Measurements from ENCODE around the gene TMEM170B. TPM values are rescaled to one million over a fixed set of nuclear protein-coding genes. Genes with fewer than 3 reads are reported as not detected.

The TMEM170B gene
- total and polyA plus RNA-seq, 2 of the 8 experiments (the other 6 are each of a cell fraction or from before 2014, with no cell fraction given) = 0.80 to 4.3 TPM

- H3K9me3 ChIP-seq (ENCODE audit: insufficient read depth in 2 of 2, low read depth in 1 of 2, low read length in 1 of 2) = peaks cover 0 to 4% of the 10 kb centered on the region in 2 experiments; a peak in 2 of 4 replicates
- no peak overlapping the region for H4K8ac ChIP-seq (ENCODE audit: extremely low read depth, insufficient read depth, low read length)
- no peak overlapping the region for H3K4me3 ChIP-seq (ENCODE audit: extremely low read depth in 1 of 4, insufficient read depth in 2 of 4, low read depth in 3 of 4, low read length in 4 of 4)
- no peaks in the 10 kb centered on the region for H3K79me1 ChIP-seq (ENCODE audit: low read depth, low read length)
- no peak overlapping the region for H3K18ac ChIP-seq (ENCODE audit: extremely low read depth, low read length)
- POLR2A ChIA-PET (ENCODE audit: partially characterized antibody) = no interaction called here
- H3K14ac ChIP-seq (ENCODE audit: insufficient read length) = no peak overlapping the region
- H2BK12ac ChIP-seq (ENCODE audit: low read depth, low read length) = no peak overlapping the region
- H3K9ac ChIP-seq (replicated peaks in 1 of 4; ENCODE audit: extremely low read depth in 1 of 4, low read depth in 3 of 4, low read length in 3 of 4) = no peak overlapping the region
- H4K91ac ChIP-seq (replicated peaks; ENCODE audit: insufficient read length, low read length) = no peak overlapping the region
- no peak overlapping the region for H3K4ac ChIP-seq (replicated peaks; ENCODE audit: insufficient read length, low read depth, low read length)
- no peak overlapping the region for H2AK5ac ChIP-seq (ENCODE audit: low read depth, low read length)
- TF ChIP-seq SAP30 (IDR thresholded peaks at IDR 0.05; ENCODE audit: insufficient read depth, insufficient replicate concordance, low read length) (no peak), ZNF274 (IDR thresholded peaks at IDR 0.05; ENCODE audit: borderline replicate concordance, extremely low read depth, low read length) (no peak), SP4 (IDR thresholded peaks at IDR 0.05; ENCODE audit: low read length) (no peak), BRCA1 (IDR thresholded peaks at IDR 0.05; ENCODE audit: low read depth, low read length) (no peak), GTF2F1 (IDR thresholded peaks at IDR 0.05; ENCODE audit: borderline replicate concordance, low read depth, low read length) (no peak), USF2 (IDR thresholded peaks at IDR 0.05; ENCODE audit: low read length) (no peak), RFX5 (IDR thresholded peaks at IDR 0.05; ENCODE audit: borderline replicate concordance, low read depth, low read length) (no peak)
- H2BK20ac ChIP-seq (ENCODE audit: low read length) = no peak overlapping the region
- no peak overlapping the region for H2BK5ac ChIP-seq (ENCODE audit: low read depth, low read length)
- peak; percentile 72 for FAIRE-seq
- H2AFZ ChIP-seq (ENCODE audit: low read length) = peak overlapping the region; percentile 62; the same call in 1 of the 2 replicates
- CTCF ChIA-PET (ENCODE audit: partially characterized antibody) = interaction anchor here (0.9 to 4.1 kb wide), 10 partner anchors 10 to 738 kb away, joined by 3 to 25 read pairs (median 5); partner anchors contain the start of gene EDN1
- no peak overlapping the region for H2BK15ac ChIP-seq (ENCODE audit: low read length)
- H4K20me1 ChIP-seq (replicated peaks in 1 of 2; ENCODE audit: control insufficient read depth in 1 of 2, insufficient read depth in 2 of 2, low read length in 2 of 2) = no peaks in the 10 kb centered on the region
- no peaks in the 10 kb centered on the region for H3K23me2 ChIP-seq (ENCODE audit: low read depth, low read length)
- peaks cover 0 to 7% (median 2%) of the 10 kb centered on the region in 4 experiments; a peak in 3 of 7 replicates for H3K4me1 ChIP-seq (replicated peaks in 1 of 4; ENCODE audit: control insufficient read depth in 3 of 4, insufficient read depth in 4 of 4, low read length in 3 of 4)
- H3K23ac ChIP-seq (ENCODE audit: insufficient read length) = no peak overlapping the region
- no peak overlapping the region for H3K27ac ChIP-seq (ENCODE audit: low read depth, low read length)
- DNase-seq (ENCODE audit: low read depth in 1 of 2, low spot score in 2 of 2) = no peak
- WGBS, 2 experiments (ENCODE audit: extremely low coverage in 1 of 2, insufficient coverage in 1 of 2, insufficient read length in 1 of 2, insufficient replicate concordance in 2 of 2, low coverage in 1 of 2, low lambda C conversion rate in 2 of 2, missing lambda C conversion rate in 1 of 2) = 91% methylated on average over 4 of the region's 4 CpGs; no CpG with 5 or more reads in 1 of the 2 experiments
- no peaks in the 10 kb centered on the region for H3K36me3 ChIP-seq (ENCODE audit: control insufficient read depth in 2 of 4, insufficient read depth in 4 of 4, low read length in 3 of 4)
- no peaks in the 10 kb centered on the region for H3K79me2 ChIP-seq (ENCODE audit: control insufficient read depth in 1 of 2, insufficient read depth in 2 of 2, low read length in 2 of 2)
- 0 out of 4 replicates have a peak overlapping the region, but pooled peaks of 1 of the 2 experiments have one; percentile 33 for H3K4me2 ChIP-seq (ENCODE audit: insufficient read depth in 1 of 2, low read depth in 2 of 2, low read length in 2 of 2)
- no peak overlapping the region for H2BK120ac ChIP-seq (replicated peaks; ENCODE audit: low read depth, low read length)
- H3K56ac ChIP-seq (replicated peaks; ENCODE audit: insufficient read length, low read depth, low read length) = no peak overlapping the region
- no peaks in the 10 kb centered on the region for H3K27me3 ChIP-seq (replicated peaks in 1 of 4; ENCODE audit: control insufficient read depth in 3 of 4, extremely low read depth in 1 of 4, insufficient read depth in 3 of 4, low read length in 3 of 4)
- no peak overlapping the region for H4K5ac ChIP-seq (ENCODE audit: insufficient read length, low read depth, low read length)
Observed at GRCh38 chr6:11586117-11586516, 48.6 kb downstream of the TMEM170B start.
